Gastroesophageal sphincter (tissue), 4 donors: ENCODE measurements around the gene FAM163B. TPM values are rescaled to one million over a fixed set of nuclear protein-coding genes. Genes with fewer than 3 reads are reported as not detected.
A peak's percentile ranks its signal among the peaks of the same experiment; 100 is the strongest.

ENCODE experiments used
- ATAC-seq: fragments of 150-250 bp; one replicate; pipeline ENCODE4 v1.9.1; 2016; ENCODE audit warnings: mild to moderate bottlenecking, moderate library complexity
- H3K27ac ChIP-seq, 4 donors: fragments of 200-600 bp; sonication (generic) in 3 of 4; 1 replicate in 3 of 4; 2 replicates in 1 of 4; pipeline ENCODE4 v1.5.1; 2016 to 2019
- H3K27me3 ChIP-seq: fragments of 200-600 bp; sonication (generic); one replicate; pipeline ENCODE4 v1.5.1; 2019
- H3K36me3 ChIP-seq, 2 donors: fragments of 200-600 bp; sonication (generic); one replicate each; pipeline ENCODE4 v1.5.1; 2019; ENCODE audit warnings: control low read depth in 1 of 2
- H3K4me1 ChIP-seq, 3 donors: fragments of 200-600 bp; sonication (generic); 1 replicate in 2 of 3; 2 replicates in 1 of 3; pipeline ENCODE4 v1.5.1; 2016 to 2019; ENCODE audit warnings: control low read depth in 2 of 3
- H3K4me3 ChIP-seq, 2 donors: fragments of 200-600 bp; sonication (generic); one replicate each; pipeline ENCODE4 v1.5.1; 2019; ENCODE audit warnings: mild to moderate bottlenecking in 1 of 2, moderate library complexity in 1 of 2
- H3K9me3 ChIP-seq, 3 donors: fragments of 200-600 bp; sonication (generic); one replicate each; pipeline ENCODE4 v1.5.1; 2017 to 2019; ENCODE audit warnings: control low read depth in 2 of 3
- EP300 ChIP-seq: sonication (generic); formaldehyde crosslinking; IDR thresholded peaks from one replicate; pipeline ENCODE4 v1.6.1; 2017; ENCODE audit warnings: antibody characterized with exemption, mild to moderate bottlenecking
- POLR2A ChIP-seq, 2 donors: fragments of 450-650 bp; IDR thresholded peaks; one replicate each; pipeline ENCODE4 v1.6.1; 2017; ENCODE audit warnings: antibody characterized with exemption in 2 of 2, mild to moderate bottlenecking in 2 of 2, moderate library complexity in 1 of 2
- POLR2AphosphoS5 ChIP-seq: sonication (generic); formaldehyde crosslinking; IDR thresholded peaks from one replicate; pipeline ENCODE4 v1.6.1; 2017; ENCODE audit warnings: antibody characterized with exemption
- WGBS, 2 donors: methylation state at CpG; one replicate each; pipeline ENCODE4 v1.1.5; 2018; ENCODE audit warnings: low coverage in 1 of 2; 5-methylcytosine and 5-hydroxymethylcytosine counted together
- total RNA-seq, 4 donors: library from RNA; depleted of rRNA; stranded (reverse); fragments of >200 nt; gene quantifications; one replicate each; pipeline ENCODE4 v1.1.0, GENCODE V29; 2016
- TF ChIP-seq, protein P1 (sequence below), 4 experiments: fragments of 200-600 bp in 2 of 4; fragments of 450-650 bp in 2 of 4; sonication (generic) in 1 of 4; IDR thresholded peaks; one replicate each; pipeline ENCODE4 v1.5.1; 2017 to 2019; ENCODE audit warnings: antibody characterized with exemption in 4 of 4, mild to moderate bottlenecking in 2 of 4, moderate library complexity in 2 of 4

Gene FAM163B
- total RNA-seq, result not detected

DNA sequence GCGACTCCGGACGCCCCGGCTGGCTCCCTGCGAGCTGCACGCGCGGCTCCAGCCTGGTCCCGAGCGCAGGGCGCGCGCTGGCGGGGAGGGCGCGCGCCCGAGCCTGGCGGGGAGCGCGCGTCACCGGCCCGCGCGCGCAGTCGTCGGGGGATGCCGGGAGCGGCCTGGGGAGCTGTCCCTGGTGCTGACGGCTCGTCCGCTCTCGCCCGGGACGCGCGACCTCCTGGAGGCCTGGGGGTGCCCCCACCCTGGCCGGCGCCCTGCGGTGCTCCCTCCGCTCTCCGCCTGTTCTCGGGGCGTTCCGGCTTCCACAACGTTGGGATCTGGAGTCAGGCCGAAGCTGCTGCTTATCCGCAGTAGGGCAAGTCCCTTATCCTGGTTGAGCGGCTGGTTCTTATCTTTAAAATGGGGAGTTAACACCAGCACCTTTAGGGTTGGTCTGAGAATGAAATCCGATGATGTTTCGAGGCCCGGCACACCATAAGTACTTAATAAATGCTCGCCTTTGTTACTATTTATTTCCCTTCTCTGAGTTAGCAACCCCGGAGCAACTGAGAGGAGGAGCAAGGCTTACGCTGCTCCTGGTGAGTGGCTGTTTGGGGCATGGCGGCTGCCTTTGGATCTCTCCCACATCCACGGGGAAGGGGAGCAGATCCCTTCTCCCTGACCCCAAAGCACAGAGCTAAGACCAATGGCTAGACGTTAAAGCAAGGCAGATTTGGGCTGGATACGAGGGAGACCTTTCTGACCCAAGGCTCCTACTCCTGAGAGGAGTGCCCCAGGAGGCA is at the start of gene FAM163B:
Gene FAM163B, minus strand, starts transcription at position 79 of the 788 bp plus-strand sequence. CDS start 29,166 bp downstream, outside the sequence.
- peak within 1 kb of the TSS in 1 of 2 donors; percentile 24 for H3K4me3 ChIP-seq
- 13 to 51% methylated on average over 3 to 5 of the region's 61 CpGs for WGBS, 2 donors
- H3K4me1 ChIP-seq, result peaks cover 0 to 9% (median 0%) of the 10 kb centered on the region in 3 donors
- TF ChIP-seq POLR2AphosphoS5, result no peak
- TF ChIP-seq, protein P1, sequence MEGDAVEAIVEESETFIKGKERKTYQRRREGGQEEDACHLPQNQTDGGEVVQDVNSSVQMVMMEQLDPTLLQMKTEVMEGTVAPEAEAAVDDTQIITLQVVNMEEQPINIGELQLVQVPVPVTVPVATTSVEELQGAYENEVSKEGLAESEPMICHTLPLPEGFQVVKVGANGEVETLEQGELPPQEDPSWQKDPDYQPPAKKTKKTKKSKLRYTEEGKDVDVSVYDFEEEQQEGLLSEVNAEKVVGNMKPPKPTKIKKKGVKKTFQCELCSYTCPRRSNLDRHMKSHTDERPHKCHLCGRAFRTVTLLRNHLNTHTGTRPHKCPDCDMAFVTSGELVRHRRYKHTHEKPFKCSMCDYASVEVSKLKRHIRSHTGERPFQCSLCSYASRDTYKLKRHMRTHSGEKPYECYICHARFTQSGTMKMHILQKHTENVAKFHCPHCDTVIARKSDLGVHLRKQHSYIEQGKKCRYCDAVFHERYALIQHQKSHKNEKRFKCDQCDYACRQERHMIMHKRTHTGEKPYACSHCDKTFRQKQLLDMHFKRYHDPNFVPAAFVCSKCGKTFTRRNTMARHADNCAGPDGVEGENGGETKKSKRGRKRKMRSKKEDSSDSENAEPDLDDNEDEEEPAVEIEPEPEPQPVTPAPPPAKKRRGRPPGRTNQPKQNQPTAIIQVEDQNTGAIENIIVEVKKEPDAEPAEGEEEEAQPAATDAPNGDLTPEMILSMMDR (IDR thresholded peaks at IDR 0.05), result no peak
- no peak for TF ChIP-seq POLR2A (IDR thresholded peaks at IDR 0.05)
- TF ChIP-seq EP300, result no peak
- H3K27me3 ChIP-seq, result peaks cover 100% of the 10 kb centered on the region
- ATAC-seq, result peak; percentile 63
- H3K9me3 ChIP-seq, result no peaks in the 10 kb centered on the region
- no peak within 1 kb of the TSS for H3K27ac ChIP-seq
- no peaks in the 10 kb centered on the region for H3K36me3 ChIP-seq

DNA sequence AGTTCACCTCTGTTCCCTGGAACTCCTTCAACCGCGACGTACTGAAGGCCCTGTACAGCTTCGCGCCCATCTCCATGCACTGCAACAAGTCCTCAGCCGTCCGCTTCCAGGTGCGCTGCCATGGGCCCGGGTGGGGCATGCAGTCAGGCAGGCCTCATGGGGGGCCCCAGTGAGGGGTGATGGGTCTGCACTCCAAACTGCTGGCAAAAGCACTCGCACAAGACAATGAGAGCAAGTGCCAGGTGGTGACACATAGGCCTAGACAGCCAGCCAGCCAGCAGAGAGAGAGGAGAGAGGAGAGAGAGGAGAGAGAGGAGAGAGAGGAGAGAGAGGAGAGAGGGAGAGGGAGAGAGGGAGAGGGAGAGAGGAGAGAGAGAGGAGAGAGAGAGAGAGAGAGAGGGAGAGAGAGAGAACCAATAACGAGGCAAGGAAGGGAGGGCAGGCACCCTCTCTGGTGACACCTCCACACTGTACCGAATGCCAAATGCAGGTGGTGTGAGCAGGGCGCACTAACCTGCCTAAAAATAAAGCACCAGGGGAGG is 48.0 kb upstream of the FAM163B start:
- Histone ChIP-seq H3K4me1 (peaks cover 0 to 18% (median 14%) of the 10 kb centered on the region in 3 donors), H3K27me3 (peaks cover 98% of the 10 kb centered on the region), H3K27ac (no peak overlapping the region), H3K9me3 (no peaks in the 10 kb centered on the region), H3K4me3 (no peak overlapping the region), H3K36me3 (no peaks in the 10 kb centered on the region)
- WGBS, 2 donors, result 43 to 76% methylated on average over 2 to 11 of the region's 13 CpGs
- TF ChIP-seq POLR2A (IDR thresholded peaks at IDR 0.05) (no peak), POLR2AphosphoS5 (no peak), EP300 (no peak)
- TF ChIP-seq, protein P1 (IDR thresholded peaks at IDR 0.05), result no peak
- no peak for ATAC-seq

DNA sequence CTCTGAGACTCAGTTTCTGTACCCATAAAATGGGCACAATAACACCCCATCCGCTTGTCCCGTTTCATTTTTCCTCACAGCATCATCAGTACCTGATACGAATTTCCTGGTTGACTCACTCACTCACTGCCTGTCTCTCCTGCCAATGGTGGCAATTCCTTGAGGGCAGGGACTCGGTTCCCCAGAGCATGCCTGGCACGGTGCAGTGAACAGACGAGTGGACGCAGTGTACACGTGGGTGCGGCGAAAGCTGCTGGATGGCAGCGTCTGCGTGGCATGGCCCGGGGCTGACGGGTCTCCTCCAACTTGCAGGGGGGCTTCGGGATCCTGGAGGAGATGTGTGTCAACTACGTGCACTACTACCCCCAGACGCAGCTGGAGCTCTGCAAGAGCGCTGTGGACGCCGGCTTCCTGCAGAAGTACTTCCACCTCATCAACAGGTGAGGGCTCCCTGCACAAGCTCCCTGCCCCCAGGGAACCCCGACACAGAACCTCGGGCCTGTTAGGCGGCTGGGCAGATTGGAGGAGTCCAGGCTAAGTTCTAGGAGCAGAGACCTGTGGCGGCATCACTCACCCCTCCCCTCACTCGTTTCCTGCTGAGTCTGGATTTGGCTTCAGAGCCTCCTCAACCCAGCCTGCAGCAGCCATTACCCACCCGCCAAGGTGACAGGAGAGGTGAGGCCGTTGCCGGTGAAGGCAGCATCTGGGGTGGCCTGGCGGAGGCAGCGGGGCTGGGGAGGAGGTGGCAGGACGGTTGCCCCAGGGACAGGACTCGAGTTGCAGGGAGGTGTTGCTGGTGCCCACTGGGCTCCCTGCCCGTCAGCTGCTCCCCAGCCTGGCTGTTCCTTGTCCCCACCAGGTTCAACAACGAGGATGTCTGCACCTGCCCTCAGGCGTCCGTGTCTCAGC is 47.3 kb upstream of the FAM163B start:
- 67% methylated on average over 3 of the region's 36 CpGs; no CpG with 5 or more reads in 1 of the 2 donors for WGBS, 2 donors
- Histone ChIP-seq H3K4me3 (no peak overlapping the region), H3K4me1 (peaks cover 0 to 18% (median 14%) of the 10 kb centered on the region in 3 donors), H3K27me3 (peaks cover 98% of the 10 kb centered on the region), H3K36me3 (no peaks in the 10 kb centered on the region), H3K9me3 (no peaks in the 10 kb centered on the region), H3K27ac (no peak overlapping the region)
- TF ChIP-seq, protein P1 (IDR thresholded peaks at IDR 0.05), result no peak
- TF ChIP-seq POLR2A (IDR thresholded peaks at IDR 0.05) (no peak), EP300 (no peak), POLR2AphosphoS5 (no peak)
- ATAC-seq, result no peak

DNA sequence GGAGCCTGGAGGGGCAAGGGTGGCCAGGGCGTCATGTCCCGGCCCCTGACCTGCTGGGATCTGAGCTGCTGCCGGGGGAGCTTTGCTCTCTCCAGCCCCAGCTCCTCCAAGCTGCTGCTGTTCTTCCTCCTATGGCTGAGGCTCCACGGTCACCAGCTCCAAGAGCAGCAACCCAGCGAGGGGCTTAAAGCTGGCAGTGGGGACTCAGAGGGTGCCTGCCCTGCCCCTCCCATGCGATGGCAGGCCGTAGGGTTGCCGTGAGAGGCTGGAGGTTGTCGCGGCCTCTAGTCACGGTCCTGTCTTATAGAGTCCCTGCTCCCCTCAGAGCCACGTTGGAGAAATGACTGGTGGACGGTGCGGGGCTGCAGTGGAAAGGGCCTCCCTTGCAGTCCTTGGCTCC is 46.5 kb upstream of the FAM163B start:
- no CpG with 5 or more reads among the region's 14 CpGs for WGBS, 2 donors
- Histone ChIP-seq H3K4me1 (peaks cover 0 to 18% (median 14%) of the 10 kb centered on the region in 3 donors), H3K36me3 (no peaks in the 10 kb centered on the region), H3K27ac (no peak overlapping the region), H3K4me3 (no peak overlapping the region), H3K27me3 (peaks cover 98% of the 10 kb centered on the region), H3K9me3 (no peaks in the 10 kb centered on the region)
- no peak for TF ChIP-seq POLR2A (IDR thresholded peaks at IDR 0.05)
- TF ChIP-seq POLR2AphosphoS5, result no peak
- TF ChIP-seq, protein P1 (IDR thresholded peaks at IDR 0.05), result no peak
- no peak for TF ChIP-seq EP300
- ATAC-seq, result no peak
